Activated CD4-positive, alpha-beta memory T cell treated with anti-CD3 and anti-CD28 coated beads, Interleukin-2, amount 10 ng/mL, durations not matched to agents 7 days and 5 days (primary cell): ENCODE measurements around the gene RALGPS1. TPM values are rescaled to one million over a fixed set of nuclear protein-coding genes. Genes with fewer than 3 reads are reported as not detected.
A peak's percentile ranks its signal among the peaks of the same experiment; 100 is the strongest.

Experiments
- CTCF ChIA-PET: fragments of 350-600 bp; sonication (Branson Sonifier 250); formaldehyde crosslinking; loops from one replicate; lab custom pipeline; 2021; ENCODE audit warnings: antibody characterized with exemption, inconsistent platforms; lab: Charles Lee
- POLR2A ChIA-PET: fragments of 350-600 bp; sonication (Branson Sonifier 250); formaldehyde crosslinking; loops from one replicate; lab custom pipeline; 2021; ENCODE audit warnings: antibody characterized with exemption; lab: Charles Lee
- DNase-seq: peaks from one replicate; pipeline ENCODE4 v3.0.0-alpha.2; 2020
- H3K27ac Mint-ChIP-seq: one replicate; pipeline ENCODE4 v1.8.0; 2021; ENCODE audit warnings: mild to moderate bottlenecking, mixed read lengths
- H3K27me3 Mint-ChIP-seq: one replicate; pipeline ENCODE4 v1.8.0; 2021; ENCODE audit warnings: mixed read lengths
- H3K36me3 Mint-ChIP-seq: one replicate; pipeline ENCODE4 v1.8.0; 2021; ENCODE audit warnings: low read depth, mixed read lengths
- H3K4me1 Mint-ChIP-seq: one replicate; pipeline ENCODE4 v1.8.0; 2021; ENCODE audit warnings: mixed read lengths
- H3K4me3 Mint-ChIP-seq: one replicate; pipeline ENCODE4 v1.8.0; 2021; ENCODE audit warnings: mild to moderate bottlenecking, mixed read lengths
- H3K9me3 Mint-ChIP-seq: one replicate; pipeline ENCODE4 v1.8.0; 2021; ENCODE audit warnings: mixed read lengths
- total RNA-seq, 2 experiments: library from RNA; stranded (reverse); gene quantifications; one replicate each; pipeline ENCODE4 v1.2.3, GENCODE V29; 2021

Gene RALGPS1
- total RNA-seq, 2 experiments from 2014 or later: 2.8 to 3.4 TPM

GRCh38 chr9:127105805-127106465 is 191.4 kb downstream of the RALGPS1 start:
- H3K9me3 Mint-ChIP-seq: no peaks in the 10 kb centered on the region
- H3K36me3 Mint-ChIP-seq: no peaks in the 10 kb centered on the region
- no peak overlapping the region for H3K4me3 Mint-ChIP-seq
- ChIA-PET CTCF (no interaction called here), POLR2A (no interaction called here)
- H3K27ac Mint-ChIP-seq: no peak overlapping the region
- H3K4me1 Mint-ChIP-seq: no peaks in the 10 kb centered on the region
- peaks cover 2% of the 10 kb centered on the region for H3K27me3 Mint-ChIP-seq
- no peak for DNase-seq

GRCh38 chr9:127106466-127106855 is 191.9 kb downstream of the RALGPS1 start:
- no peaks in the 10 kb centered on the region for H3K9me3 Mint-ChIP-seq
- H3K27ac Mint-ChIP-seq: no peak overlapping the region
- ChIA-PET POLR2A (no interaction called here), CTCF (no interaction called here)
- H3K4me1 Mint-ChIP-seq: no peaks in the 10 kb centered on the region
- peaks cover 2% of the 10 kb centered on the region for H3K27me3 Mint-ChIP-seq
- no peak overlapping the region for H3K4me3 Mint-ChIP-seq
- no peaks in the 10 kb centered on the region for H3K36me3 Mint-ChIP-seq
- no peak for DNase-seq

GRCh38 chr9:127107171-127107928 is 192.8 kb downstream of the RALGPS1 start:
- ChIA-PET POLR2A (no interaction called here), CTCF (no interaction called here)
- no peak overlapping the region for H3K27ac Mint-ChIP-seq
- H3K4me1 Mint-ChIP-seq: no peaks in the 10 kb centered on the region
- no peak overlapping the region for H3K4me3 Mint-ChIP-seq
- H3K36me3 Mint-ChIP-seq: no peaks in the 10 kb centered on the region
- peaks cover 2% of the 10 kb centered on the region for H3K27me3 Mint-ChIP-seq
- no peaks in the 10 kb centered on the region for H3K9me3 Mint-ChIP-seq
- no peak for DNase-seq

GRCh38 chr9:127107929-127108876 is 193.6 kb downstream of the RALGPS1 start:
- ChIA-PET POLR2A (no interaction called here), CTCF (no interaction called here)
- Mint-ChIP-seq H3K4me1 (no peaks in the 10 kb centered on the region), H3K27me3 (peaks cover 2% of the 10 kb centered on the region), H3K36me3 (no peaks in the 10 kb centered on the region), H3K9me3 (no peaks in the 10 kb centered on the region), H3K4me3 (no peak overlapping the region), H3K27ac (no peak overlapping the region)
- DNase-seq: no peak

DNA sequence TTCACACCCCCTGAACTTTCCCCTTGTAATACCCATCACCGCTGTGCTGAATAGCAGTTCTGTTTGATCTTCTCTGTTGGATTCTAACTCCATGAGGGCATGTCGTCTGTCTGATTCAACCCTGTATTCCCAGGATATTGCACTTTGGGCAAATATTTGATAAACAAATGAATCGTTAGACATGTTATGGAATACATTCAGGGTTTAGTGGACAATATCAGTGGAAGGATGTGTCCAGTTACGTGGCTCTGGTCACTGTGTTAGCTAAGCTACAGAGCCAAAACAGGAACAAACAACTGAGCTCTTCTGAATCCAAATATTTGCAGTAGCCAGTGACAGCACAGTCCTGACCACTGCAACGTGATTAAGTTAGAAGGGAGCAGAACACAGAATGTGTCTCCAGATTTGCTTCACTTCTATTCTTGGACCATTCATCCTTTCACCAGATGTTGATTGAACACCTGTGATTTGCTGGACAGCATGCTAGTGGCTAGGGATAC is 194.7 kb downstream of the RALGPS1 start:
- H3K27me3 Mint-ChIP-seq: peaks cover 2% of the 10 kb centered on the region
- ChIA-PET POLR2A (no interaction called here), CTCF (no interaction called here)
- H3K9me3 Mint-ChIP-seq: no peaks in the 10 kb centered on the region
- no peak overlapping the region for H3K4me3 Mint-ChIP-seq
- H3K4me1 Mint-ChIP-seq: no peaks in the 10 kb centered on the region
- DNase-seq: no peak
- H3K27ac Mint-ChIP-seq: no peak overlapping the region
- H3K36me3 Mint-ChIP-seq: no peaks in the 10 kb centered on the region

DNA sequence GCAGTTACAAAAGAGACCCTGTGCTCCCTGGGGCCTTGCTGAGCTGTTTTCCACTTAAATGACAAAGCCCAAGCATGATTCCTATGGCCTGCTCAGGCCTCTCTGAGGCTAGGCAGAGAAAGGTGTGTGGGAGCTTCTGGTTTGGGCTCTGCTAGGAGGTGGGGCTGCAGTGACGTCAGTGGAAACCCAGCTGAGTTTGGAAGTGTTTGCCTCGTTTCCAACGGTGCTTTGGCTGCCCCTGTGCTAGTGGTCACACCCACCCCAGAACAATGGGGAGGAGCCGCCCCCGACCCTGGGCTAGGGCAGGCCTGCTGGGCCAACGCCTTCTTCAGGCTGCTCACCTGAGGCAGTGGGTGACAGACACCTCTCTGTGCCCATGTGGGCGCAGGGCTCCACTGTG is 197.5 kb downstream of the RALGPS1 start:
- ChIA-PET POLR2A (no interaction called here), CTCF (no interaction called here)
- Mint-ChIP-seq H3K27me3 (peaks cover 2% of the 10 kb centered on the region), H3K36me3 (no peaks in the 10 kb centered on the region), H3K27ac (no peak overlapping the region), H3K9me3 (no peaks in the 10 kb centered on the region), H3K4me1 (peaks cover 16% of the 10 kb centered on the region), H3K4me3 (no peak overlapping the region)
- DNase-seq: no peak

DNA sequence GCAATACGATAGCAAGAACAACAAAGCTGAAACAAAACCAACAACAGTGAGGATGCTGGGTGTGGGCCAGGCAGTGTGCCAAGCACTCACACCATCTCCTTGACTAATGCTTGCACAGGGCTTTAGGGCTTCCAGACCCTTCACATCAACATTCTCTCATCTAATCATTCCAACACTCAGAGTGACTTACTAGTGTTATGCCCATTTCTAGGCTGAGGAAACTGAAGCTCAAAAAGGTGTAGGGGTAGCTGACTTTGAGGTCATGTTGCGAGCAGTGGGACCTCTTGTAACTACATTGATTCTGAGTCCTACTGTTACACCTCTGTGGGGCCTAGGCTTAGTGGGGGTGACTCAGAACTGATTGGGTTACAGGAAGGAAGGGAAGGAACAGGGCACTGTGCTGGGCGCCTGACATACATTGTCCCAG is 198.2 kb downstream of the RALGPS1 start:
- H3K9me3 Mint-ChIP-seq: no peaks in the 10 kb centered on the region
- H3K4me1 Mint-ChIP-seq: peaks cover 18% of the 10 kb centered on the region
- no peak overlapping the region for H3K27ac Mint-ChIP-seq
- ChIA-PET CTCF (no interaction called here), POLR2A (no interaction called here)
- no peak overlapping the region for H3K4me3 Mint-ChIP-seq
- no peak for DNase-seq
- H3K36me3 Mint-ChIP-seq: no peaks in the 10 kb centered on the region
- H3K27me3 Mint-ChIP-seq: peaks cover 2% of the 10 kb centered on the region

DNA sequence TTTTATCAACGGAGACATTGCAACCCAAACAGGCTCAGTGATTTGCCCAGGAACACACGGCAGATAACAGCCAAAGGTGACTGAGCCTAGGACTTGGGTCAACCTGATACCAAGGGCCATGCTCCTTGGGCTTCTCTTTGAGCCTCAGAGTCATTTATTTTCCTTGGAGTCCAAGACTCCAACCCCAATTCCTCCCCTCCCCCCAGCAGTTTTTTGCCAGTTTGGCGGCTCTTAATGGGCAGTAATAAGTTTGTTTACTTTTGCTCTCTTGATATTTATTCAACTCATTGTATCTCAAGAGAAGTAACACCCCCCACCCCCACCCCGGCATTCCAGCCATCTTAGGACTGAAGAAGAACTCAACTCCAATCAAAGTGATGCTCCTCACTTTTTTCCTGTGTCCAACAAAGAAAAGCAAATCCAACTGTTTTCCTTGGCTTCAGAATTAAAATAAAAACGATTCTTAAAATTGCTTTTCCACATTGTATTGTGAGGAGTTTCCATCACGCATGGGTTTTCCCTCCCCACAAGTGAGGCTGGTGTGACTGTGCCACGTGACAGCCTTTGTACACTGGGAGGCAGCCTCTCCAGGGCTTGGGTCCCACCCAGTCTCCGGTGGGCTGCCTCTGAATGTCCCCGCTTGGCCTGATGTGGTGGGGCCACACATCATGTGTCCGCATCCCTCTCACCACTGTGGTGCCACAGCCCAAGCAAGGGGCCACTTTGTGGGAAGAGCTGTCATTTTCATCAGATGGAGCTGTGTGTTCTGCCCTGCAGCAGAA is 198.8 kb downstream of the RALGPS1 start:
- ChIA-PET POLR2A (no interaction called here), CTCF (no interaction called here)
- H3K27ac Mint-ChIP-seq: no peak overlapping the region
- no peaks in the 10 kb centered on the region for H3K36me3 Mint-ChIP-seq
- no peak for DNase-seq
- H3K4me1 Mint-ChIP-seq: peaks cover 18% of the 10 kb centered on the region
- H3K4me3 Mint-ChIP-seq: no peak overlapping the region
- peaks cover 2% of the 10 kb centered on the region for H3K27me3 Mint-ChIP-seq
- H3K9me3 Mint-ChIP-seq: no peaks in the 10 kb centered on the region

DNA sequence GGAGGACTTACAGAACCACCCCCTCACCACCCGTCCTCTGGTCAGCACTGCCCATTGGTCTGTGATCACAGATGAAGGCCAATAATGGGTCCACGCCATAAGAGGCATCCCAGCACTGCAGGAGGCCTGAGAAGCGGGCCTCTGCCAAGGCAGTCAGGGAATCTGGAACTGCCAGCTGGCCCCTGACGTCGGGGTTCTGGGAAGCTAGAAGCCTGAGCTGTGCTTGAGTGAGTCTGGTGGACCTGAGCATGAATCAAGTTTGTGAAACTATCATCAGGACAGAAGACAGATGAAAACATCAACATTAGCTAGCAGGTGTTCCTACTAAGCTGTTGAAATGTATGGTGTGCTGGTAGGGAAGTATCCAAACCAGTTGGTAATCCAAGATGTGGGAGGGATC is 200.0 kb downstream of the RALGPS1 start:
- H3K27me3 Mint-ChIP-seq: peaks cover 2% of the 10 kb centered on the region
- CTCF ChIA-PET: no interaction called here
- POLR2A ChIA-PET: no interaction called here
- H3K27ac Mint-ChIP-seq: no peak overlapping the region
- no peak for DNase-seq
- H3K4me3 Mint-ChIP-seq: no peak overlapping the region
- H3K4me1 Mint-ChIP-seq: peaks cover 18% of the 10 kb centered on the region
- no peaks in the 10 kb centered on the region for H3K9me3 Mint-ChIP-seq
- H3K36me3 Mint-ChIP-seq: no peaks in the 10 kb centered on the region

DNA sequence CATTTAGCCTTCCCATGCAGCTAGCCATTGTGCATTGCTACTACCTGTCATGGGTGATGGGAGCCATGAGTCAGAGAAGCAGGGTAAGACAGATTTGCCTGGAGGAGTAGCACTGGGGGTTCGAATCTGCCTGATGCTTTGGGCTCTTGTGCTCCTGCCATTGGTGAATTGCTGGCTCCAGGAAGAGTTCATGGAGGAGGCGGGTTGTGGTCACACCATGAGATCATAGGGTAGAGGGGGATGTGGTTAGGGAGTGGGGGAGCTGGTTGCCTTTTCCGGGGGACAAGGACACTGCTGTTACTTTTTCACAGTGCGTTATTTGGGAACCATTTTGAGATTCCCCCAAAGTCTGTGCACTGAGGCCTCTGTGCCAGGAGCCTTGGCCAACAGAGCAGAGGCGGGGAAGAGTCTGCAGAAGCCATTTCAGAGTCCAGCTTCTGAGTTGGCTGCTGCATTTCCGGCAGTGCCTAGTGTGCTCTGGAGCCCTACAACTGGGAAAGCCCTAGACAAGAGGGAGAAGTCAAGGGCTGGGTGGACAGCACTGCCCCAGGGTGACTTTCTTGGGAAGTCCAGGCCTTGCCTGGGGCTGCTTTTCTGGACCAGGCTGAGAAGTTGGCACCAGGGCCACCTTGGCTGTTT is 201.6 kb downstream of the RALGPS1 start:
- no peaks in the 10 kb centered on the region for H3K36me3 Mint-ChIP-seq
- CTCF ChIA-PET: interaction anchor here (1.4 kb wide), 1 partner anchor 130 kb away, joined by 4 read pairs; no protein-coding TSS in a partner anchor
- peaks cover 6% of the 10 kb centered on the region for H3K27me3 Mint-ChIP-seq
- H3K4me3 Mint-ChIP-seq: no peak overlapping the region
- POLR2A ChIA-PET: interaction anchor here (0.9 to 1.2 kb wide), 2 partner anchors 22 to 46 kb away, joined by 3 read pairs; no protein-coding TSS in a partner anchor
- DNase-seq: peak; percentile 50
- peak overlapping the region; percentile 40 for H3K27ac Mint-ChIP-seq
- no peaks in the 10 kb centered on the region for H3K9me3 Mint-ChIP-seq
- peaks cover 18% of the 10 kb centered on the region for H3K4me1 Mint-ChIP-seq

DNA sequence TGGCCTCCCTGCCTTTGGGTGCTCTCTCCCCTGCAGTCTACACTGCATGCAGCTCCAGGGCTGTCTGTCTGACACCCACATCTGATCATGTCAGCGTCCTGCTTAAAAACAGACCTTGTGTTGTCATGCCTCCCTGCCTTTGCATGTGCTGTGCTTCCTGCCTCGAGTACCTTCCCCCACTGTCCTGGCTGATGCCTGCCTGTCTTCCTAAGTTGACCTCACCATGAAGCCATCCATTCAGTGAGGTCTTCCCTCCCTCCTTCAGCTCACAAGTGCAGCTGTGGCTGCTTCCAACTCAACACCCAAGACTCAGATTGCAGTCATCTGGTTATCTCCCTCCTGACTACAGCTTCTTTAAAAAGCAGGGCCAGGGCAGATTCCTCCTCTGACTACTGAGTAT is 202.4 kb downstream of the RALGPS1 start:
- Mint-ChIP-seq H3K9me3 (no peaks in the 10 kb centered on the region), H3K36me3 (no peaks in the 10 kb centered on the region), H3K4me1 (peaks cover 18% of the 10 kb centered on the region), H3K27ac (peak overlapping the region; percentile 8), H3K4me3 (no peak overlapping the region), H3K27me3 (peaks cover 14% of the 10 kb centered on the region)
- DNase-seq: no peak
- POLR2A ChIA-PET: interaction anchor here (1.2 kb wide), 1 partner anchor 45 kb away, joined by 3 read pairs; no protein-coding TSS in a partner anchor
- CTCF ChIA-PET: interaction anchor here (1.4 kb wide), 1 partner anchor 131 kb away, joined by 4 read pairs; no protein-coding TSS in a partner anchor

DNA sequence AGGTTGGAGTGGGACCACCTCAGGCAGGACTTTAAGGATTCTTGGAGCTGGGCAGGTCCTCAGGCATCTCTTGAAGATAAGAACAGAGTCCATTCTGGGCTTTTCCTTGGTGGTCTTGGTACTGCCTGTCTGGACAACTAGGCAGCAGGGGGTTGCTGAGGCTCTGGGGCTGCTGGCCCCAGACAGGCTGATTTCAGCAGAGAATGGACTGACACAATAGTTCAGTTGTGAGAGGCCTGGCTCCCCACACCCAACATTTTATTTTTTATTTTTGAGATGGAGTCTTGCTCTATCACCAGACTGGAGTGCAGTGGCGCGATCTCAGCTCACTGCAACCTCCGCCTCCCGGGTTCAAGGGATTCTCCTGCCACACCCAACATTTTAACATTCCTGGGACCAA is 203.2 kb downstream of the RALGPS1 start:
- POLR2A ChIA-PET: no interaction called here
- Mint-ChIP-seq H3K27ac (no peak overlapping the region), H3K36me3 (no peaks in the 10 kb centered on the region), H3K4me1 (peaks cover 18% of the 10 kb centered on the region), H3K27me3 (peaks cover 17% of the 10 kb centered on the region), H3K9me3 (no peaks in the 10 kb centered on the region), H3K4me3 (no peak overlapping the region)
- no peak for DNase-seq
- CTCF ChIA-PET: interaction anchor here (1.2 kb wide), 1 partner anchor 177 kb away, joined by 3 read pairs; no protein-coding TSS in a partner anchor
